Measurements from ENCODE around the gene COL23A1.
A peak's percentile ranks its signal among the peaks of the same experiment; 100 is the strongest.

Gene COL23A1

DNA sequence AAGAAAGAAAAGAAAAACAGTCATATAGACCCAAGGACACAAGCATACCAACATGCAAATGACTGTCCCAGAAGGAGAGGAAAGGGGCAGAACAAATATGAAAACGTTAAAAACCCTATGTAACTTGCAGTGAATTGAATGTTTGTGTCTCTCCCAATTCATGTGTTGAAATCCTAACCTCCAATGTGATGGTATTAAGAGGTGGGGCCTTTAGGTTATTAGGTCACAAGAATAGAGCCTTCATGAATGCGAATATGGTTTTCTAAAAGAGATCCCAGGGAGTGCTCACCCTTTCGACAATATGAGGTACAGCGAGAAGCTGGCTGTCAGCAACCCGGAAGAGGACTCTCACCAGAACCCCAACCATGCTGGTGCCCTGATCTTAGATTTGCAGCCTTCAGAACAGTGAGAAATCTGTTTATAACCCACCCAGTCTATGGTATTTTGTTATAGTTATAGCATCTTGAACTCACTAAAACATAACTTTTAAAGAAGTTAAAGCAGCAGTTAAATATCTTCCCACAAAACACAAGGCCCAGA lies 371.9 kb downstream of the COL23A1 start:
- FAIRE-seq: no peak
- no peak for DNase-seq (ENCODE audit: low spot score)

- DNase-seq (ENCODE audit: low spot score) (no peak), FAIRE-seq (no peak)
These were observed 373.4 kb downstream of the COL23A1 start for GRCh38 chr5:178216779-178217178.

- no peak for DNase-seq (ENCODE audit: low spot score)
These were observed 374.1 kb downstream of the COL23A1 start for GRCh38 chr5:178216088-178216534.

GRCh38 chr5:178215280-178216002 lies 374.8 kb downstream of the COL23A1 start:
- no peak for DNase-seq (ENCODE audit: low spot score)
- no peak for FAIRE-seq

More at GRCh38 chr5:178216088-178216534, 374.1 kb downstream of the COL23A1 start:
- FAIRE-seq: no peak

DNA sequence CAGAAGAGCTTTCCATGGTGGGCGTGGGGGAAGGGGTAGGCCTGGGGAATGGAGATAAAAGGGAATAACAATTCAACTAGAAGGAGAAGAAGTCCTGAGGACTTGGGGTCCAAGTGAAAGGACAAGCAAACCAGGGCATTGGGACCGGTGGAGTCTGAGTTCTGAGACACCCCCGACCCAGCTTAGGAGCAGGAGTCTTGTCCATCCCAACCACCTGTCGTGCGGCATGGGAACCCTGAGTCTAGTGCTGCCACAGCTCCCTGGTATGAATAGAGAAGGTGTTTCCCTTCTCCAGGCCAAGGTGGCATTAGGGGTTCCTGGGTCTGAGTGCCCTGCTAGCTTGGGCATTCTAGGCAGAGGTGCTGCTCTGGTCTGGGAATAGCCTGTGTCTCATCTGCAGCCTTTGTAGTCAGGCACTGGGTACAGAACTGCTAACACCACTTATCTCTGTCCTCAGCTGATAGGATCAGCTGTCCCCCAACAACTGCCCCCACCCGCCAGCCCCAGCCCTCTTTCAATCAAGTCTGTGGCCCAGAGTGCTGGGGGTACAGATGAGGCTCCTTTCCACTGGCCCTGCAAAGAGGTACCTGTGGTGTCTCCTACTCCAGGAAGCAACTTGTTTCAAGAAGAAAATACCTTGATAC lies 375.9 kb downstream of the COL23A1 start:
- no peak for DNase-seq (ENCODE audit: low spot score)
- no peak for FAIRE-seq

DNA sequence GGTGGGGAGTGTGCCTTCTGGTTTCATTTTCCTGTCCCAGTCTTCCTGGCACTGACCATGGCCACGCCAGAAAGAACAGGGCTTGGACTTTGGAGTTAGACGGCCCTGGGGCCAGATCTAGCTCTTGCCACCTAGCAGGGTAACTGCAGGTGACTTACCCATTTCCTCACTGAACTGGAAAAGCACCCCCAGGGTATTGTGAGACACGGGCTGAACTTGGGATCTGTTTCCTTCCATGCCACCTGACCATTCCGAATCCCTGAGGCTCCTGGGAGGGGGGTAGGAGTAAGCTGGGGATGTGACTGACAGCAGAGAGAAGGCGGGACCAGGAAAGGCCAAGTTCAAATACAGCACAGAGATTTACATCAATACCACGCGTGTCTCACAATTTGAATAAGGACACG lies 376.4 kb downstream of the COL23A1 start:
- no peak for DNase-seq (ENCODE audit: low spot score)
- FAIRE-seq: no peak

DNA sequence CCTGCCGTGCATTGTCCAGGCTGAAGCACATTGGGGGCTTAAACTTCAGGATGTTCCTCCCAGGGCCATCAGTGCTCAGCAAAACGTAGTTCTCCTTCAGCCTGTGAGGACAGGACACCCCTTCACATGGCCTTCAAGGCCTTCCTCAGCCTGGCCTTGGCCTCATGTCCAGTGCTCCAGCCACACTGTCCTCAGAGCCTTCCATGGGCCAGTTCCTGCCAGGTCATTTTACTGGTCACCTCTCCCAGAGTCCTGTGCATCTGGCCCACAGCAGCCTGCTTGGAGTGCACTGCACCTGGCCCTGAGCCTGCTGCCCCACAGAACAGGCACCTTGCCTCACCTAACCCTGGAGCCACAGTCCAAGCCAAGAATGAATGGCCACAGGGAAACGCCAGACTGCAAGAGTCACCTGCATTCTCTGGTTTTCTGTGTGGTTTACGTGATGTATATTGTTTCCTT lies 377.2 kb downstream of the COL23A1 start:
- FAIRE-seq: no peak
- DNase-seq (ENCODE audit: low spot score): no peak

GRCh38 chr5:178212241-178213002 lies 377.8 kb downstream of the COL23A1 start:
- FAIRE-seq: no peak

GRCh38 chr5:178211095-178212048 lies 378.8 kb downstream of the COL23A1 start:
- DNase-seq (ENCODE audit: low spot score) (no peak), FAIRE-seq (no peak)

More at GRCh38 chr5:178212241-178213002, 377.8 kb downstream of the COL23A1 start:
- DNase-seq (ENCODE audit: low spot score): no peak

DNA sequence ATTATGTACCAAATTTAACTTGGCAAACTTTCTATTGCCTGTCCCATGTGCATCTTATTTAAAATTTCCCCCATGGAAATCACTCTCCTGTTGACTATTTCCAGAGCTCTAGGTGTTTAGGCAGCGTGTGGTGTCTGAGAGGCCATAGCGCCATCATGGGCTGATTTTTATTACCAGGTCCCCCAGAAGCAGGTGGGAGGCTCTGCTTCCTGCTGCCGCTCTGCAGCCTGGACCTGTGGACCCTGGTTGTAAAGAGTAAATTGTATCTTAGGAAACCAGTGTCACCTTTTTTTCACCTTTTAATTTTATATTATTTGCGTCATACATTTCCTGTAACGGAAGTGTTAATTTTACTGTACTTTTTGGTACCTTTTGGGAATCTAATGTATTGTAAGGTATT lies 379.5 kb downstream of the COL23A1 start:
- FAIRE-seq: no peak
- no peak for DNase-seq (ENCODE audit: low spot score)

DNA sequence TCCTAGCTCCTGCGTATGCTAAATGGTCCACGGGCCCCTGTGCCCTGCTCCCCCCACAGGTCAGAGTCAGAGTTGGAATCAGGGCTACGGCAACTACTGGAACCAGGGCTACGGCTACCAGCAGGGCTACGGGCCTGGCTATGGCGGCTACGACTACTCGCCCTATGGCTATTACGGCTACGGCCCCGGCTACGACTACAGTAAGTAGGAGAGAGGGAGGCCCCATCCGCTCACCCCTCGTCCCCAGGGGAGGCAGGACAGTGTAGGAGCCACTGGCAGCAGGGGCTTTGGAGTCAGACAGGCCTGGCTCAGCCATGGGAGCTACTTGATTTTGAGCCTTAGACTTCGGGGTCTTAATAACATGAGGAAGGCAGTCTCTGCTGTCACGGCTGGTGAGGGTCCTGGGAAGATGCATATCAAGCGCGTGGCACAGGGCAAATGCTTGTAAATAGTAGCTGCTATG lies 380.1 kb downstream of the COL23A1 start:
- no peak for DNase-seq (ENCODE audit: low spot score)
- FAIRE-seq: no peak

GRCh38 chr5:178209334-178210072 lies 380.7 kb downstream of the COL23A1 start:
- DNase-seq (ENCODE audit: low spot score): no peak
- no peak for FAIRE-seq

- no peak for FAIRE-seq
- DNase-seq (ENCODE audit: low spot score): no peak
These were observed 381.5 kb downstream of the COL23A1 start for GRCh38 chr5:178208540-178209227.

DNA sequence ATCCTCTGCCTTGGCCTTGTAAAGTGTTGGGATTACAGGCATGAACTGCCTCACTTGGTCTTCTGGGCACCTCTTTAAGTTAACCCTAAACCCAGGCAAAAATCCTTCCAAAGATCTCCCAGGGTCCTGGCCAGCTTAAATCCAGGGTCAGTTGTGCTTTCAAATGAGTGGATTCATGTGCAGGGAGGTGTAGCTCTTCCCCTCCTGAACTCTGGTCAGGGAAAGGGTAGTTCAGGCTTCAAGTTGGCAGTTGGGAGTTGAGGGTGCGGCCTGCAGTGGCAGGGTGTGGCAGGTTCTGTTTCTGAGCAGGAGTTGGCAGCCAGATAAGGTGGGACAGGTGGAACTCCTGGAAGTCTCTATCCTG lies 382.3 kb downstream of the COL23A1 start:
- FAIRE-seq (no peak), DNase-seq (ENCODE audit: low spot score) (no peak)

DNA sequence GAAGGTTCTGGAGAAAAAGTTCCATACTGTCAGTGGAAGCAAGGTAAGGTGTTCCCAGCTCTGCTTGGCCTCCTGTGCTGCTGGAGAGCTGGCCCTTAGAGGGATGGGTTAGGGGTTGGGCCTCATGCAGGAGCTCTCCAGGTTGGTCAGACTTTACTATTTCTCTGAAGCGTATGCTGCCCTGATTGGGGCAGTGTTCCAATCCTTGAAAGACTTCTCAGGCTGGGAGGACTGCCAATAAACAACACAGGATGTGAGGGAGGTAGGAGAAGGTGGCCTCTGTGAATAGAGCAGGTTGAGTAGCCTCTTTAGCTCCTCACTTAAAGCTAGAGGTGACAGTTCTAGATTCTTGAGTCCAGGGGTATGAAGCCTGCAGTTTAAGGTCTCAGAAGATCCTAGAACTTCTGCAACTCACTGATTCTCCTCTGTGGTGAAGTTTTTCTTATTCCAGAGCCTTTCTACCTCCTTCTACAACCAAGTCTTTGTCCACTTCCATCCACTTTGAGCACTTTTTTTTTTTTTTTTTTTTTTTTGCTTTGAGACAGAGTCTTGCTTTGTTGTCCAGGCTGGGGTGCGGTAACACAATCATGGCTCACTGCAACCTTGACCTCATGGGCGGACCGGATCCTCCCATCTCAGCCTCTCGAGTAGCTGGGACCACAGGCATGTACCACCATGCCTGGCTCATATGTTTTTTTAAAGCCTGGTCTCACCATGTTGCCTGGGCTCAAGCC lies 382.8 kb downstream of the COL23A1 start:
- DNase-seq (ENCODE audit: low spot score): peak; percentile 39

GRCh38 chr5:178206166-178207101 lies 383.8 kb downstream of the COL23A1 start:
- no peak for DNase-seq (ENCODE audit: low spot score)
- no peak for FAIRE-seq

More for the DNA sequence above, 382.8 kb downstream of the COL23A1 start:
- no peak for FAIRE-seq

- no peak for DNase-seq (ENCODE audit: low spot score)
- no peak for FAIRE-seq
These were observed 384.5 kb downstream of the COL23A1 start for GRCh38 chr5:178205749-178206047.

Data from RCC 7860 (cell line).